Stimulated activated CD4-positive, alpha-beta T cell treated with anti-CD3 and anti-CD28 coated beads, Interleukin-12 subunit alpha, Interleukin-12 subunit beta, amount 100 ng/mL, for 4 hours (primary cell): Measurements from ENCODE around the gene C6orf15.
A peak's percentile ranks its signal among the peaks of the same experiment; 100 is the strongest.

Source experiments
- DNase-seq: peaks from one replicate; pipeline ENCODE4 v3.0.0-alpha.2; 2020

Gene C6orf15

GRCh38 chr6:31129130-31129529 is 16.8 kb upstream of the C6orf15 start:
- no peak for DNase-seq

- DNase-seq: peak; percentile 67
These were observed 15.8 kb upstream of the C6orf15 start for GRCh38 chr6:31128093-31128676.

- no peak for DNase-seq
These were observed 14.2 kb upstream of the C6orf15 start for GRCh38 chr6:31126396-31127175.

- DNase-seq: no peak
These were observed 13.4 kb upstream of the C6orf15 start for GRCh38 chr6:31125586-31126363.

- no peak for DNase-seq
These were observed 12.8 kb upstream of the C6orf15 start for GRCh38 chr6:31125162-31125561.

- no peak for DNase-seq
These were observed 10.7 kb upstream of the C6orf15 start for GRCh38 chr6:31122791-31123706.

GRCh38 chr6:31121131-31121790 is 8.9 kb upstream of the C6orf15 start:
- no peak for DNase-seq

GRCh38 chr6:31120151-31120915 is 8.0 kb upstream of the C6orf15 start, which contains the start of gene CDSN:
CDSN (minus strand) TSS chr6:31120446; CDS start chr6:31120419, 27 bp downstream.
- DNase-seq: no peak

- no peak for DNase-seq
These were observed 5.8 kb upstream of the C6orf15 start for GRCh38 chr6:31118178-31118577.

GRCh38 chr6:31116661-31117385 is 4.4 kb upstream of the C6orf15 start:
- no peak for DNase-seq

GRCh38 chr6:31115941-31116560 is 3.7 kb upstream of the C6orf15 start:
- no peak for DNase-seq

- DNase-seq: no peak
These were observed 2.8 kb upstream of the C6orf15 start for GRCh38 chr6:31114970-31115849.

GRCh38 chr6:31114541-31114878 is 2.1 kb upstream of the C6orf15 start, which contains the start of gene PSORS1C1:
PSORS1C1 (plus strand) TSS chr6:31114800; CDS start chr6:31129633, 14,833 bp downstream.
- no peak for DNase-seq

- DNase-seq: no peak
These were observed 1.6 kb upstream of the C6orf15 start for GRCh38 chr6:31113861-31114540.

- no peak for DNase-seq
These were observed 663 bp downstream of the C6orf15 start for GRCh38 chr6:31111712-31112111.

- no peak for DNase-seq
These were observed 1.4 kb downstream of the C6orf15 start for GRCh38 chr6:31110825-31111582.

- no peak for DNase-seq
These were observed 5.3 kb downstream of the C6orf15 start for GRCh38 chr6:31107052-31107451.

GRCh38 chr6:31103136-31103535 is 9.2 kb downstream of the C6orf15 start:
- no peak for DNase-seq
